Anterior cingulate cortex (tissue), 58 donors: ENCODE data around the gene TUSC2.

Experiments used
- DNase-seq, 58 donors: peaks; one replicate each; lab custom pipeline; 2025; lab: John Stamatoyannopoulos, UW

Gene TUSC2

DNA sequence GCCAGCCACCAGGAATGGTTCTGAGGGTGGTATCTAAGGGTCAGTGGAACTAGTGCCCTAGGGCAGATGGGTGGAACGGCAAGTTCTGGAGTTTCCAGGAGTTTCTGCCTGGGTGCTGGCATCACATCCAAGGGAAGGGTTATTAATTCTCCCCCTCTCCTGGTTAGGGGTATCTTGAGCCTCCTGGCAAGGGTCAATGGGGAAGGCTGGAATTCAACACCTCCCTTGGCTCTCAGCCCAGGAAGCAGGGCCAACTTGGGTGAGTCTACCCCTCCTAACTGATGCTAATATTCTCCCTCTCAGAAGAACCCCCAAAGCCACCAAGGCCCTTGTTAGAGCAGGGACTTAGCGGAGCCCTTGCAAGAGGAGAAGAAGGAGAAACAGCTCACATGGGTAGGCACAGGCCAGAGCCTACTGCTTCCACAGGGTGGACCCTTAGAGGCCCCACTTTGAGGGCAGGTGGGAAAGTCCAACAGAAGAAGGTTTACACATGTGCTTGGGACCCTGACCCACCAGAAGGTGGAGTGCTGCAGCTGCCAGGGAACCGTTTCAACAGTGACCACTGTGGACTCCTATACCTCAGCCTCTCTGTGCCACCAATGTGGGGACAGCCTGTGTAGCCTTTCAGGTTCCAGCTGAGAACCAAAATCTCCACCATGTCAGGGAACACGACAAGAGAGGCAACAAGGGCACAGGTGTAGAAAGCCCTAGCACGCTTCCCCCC, 28.0 kb upstream of the TUSC2 start:
- DNase-seq: no peak

DNA sequence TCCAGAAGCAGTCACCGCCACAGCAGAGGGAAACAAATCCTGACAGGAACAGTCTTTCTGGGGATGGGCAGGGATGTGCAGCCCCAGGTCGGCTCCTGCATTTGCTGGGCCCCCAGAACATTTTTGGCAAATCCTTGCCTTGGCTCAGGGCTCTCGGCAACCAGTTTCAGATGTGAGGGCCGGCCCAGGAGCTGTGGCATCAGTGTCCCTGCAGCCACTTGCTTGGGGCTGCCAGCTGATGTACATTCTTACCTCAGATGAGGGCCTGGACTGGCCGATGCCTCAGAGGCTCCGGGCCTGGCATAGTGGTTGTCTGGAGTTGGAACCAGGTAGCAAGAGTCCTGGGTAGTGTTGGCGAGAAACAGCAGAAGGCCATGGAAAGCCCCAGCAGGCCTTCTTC, 26.8 kb upstream of the TUSC2 start:
- no peak for DNase-seq

DNA sequence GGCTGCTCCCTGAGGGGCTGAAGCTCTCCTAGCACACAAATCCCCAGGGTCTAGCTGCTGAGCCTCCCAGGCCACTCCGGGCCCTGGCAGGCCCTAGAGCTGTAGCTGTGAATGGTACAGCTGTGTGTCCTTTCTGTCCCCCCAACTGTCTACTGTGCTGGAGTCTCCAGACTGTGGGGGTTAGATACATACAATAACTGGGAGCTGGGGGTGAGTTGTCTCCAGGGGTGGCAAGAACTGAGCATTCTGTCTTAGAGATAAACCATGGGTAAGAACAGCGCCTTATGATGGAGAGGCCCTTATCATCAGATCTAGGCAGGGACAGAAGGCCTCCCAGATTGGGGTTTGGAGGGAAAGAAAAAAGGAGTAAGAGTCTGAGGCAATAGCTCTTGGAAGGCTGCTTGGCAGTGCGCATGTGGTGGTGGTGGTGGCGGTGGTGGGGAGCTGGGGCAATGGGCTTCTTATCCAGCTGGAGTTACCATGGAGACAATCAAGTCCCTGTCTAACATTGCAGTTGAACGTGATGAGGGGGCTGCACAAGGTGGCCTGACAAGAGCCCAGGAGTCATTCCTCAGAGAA, 26.3 kb upstream of the TUSC2 start:
- DNase-seq: no peak

DNA sequence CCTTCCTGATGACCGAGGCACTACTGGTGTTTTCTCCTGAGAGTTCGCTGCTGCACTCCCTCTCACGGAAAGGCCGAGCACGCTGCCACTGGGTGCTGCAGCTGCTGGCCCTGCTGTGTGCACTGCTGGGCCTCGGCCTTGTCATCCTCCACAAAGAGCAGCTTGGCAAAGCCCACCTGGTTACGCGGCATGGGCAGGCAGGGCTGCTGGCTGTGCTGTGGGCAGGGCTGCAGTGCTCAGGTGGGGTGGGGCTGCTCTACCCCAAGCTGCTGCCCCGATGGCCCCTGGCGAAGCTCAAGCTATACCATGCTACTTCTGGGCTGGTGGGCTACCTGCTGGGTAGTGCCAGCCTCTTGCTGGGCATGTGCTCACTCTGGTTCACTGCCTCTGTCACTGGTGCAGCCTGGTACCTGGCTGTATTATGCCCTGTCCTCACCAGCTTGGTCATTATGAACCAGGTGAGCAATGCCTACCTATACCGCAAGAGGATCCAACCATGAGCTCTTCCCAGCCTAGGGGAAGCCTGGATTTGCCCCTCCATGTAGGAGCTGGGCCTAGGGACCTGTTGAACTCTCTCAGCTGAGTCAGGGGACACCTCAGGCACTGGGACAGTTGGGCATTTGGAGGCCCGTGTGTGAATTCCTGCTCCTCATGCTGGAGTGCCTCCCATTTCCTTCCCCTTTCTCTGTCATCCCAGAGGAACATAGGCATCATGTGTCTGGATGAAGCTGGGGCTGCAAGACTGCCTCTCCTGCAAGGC, 25.4 kb upstream of the TUSC2 start:
- DNase-seq: no peak

DNA sequence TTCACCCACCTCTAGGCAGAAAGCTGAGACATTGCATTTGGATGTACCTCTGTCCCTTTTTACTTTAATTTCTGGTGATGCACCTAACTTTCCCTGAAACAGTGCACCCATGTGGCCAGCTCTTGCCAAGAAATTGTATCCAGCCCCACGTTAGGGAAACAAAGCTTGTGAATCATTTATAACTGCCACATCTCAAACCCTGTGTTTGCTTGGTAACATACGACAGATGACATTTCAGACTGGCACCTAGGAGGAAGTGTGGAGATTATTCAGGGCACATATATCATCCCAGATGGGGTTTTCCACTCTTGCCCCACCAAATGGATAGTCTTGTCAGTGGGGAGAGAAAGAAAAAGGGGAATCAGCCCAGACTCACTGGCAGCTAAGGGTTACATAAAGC, 24.8 kb upstream of the TUSC2 start:
- DNase-seq: no peak

DNA sequence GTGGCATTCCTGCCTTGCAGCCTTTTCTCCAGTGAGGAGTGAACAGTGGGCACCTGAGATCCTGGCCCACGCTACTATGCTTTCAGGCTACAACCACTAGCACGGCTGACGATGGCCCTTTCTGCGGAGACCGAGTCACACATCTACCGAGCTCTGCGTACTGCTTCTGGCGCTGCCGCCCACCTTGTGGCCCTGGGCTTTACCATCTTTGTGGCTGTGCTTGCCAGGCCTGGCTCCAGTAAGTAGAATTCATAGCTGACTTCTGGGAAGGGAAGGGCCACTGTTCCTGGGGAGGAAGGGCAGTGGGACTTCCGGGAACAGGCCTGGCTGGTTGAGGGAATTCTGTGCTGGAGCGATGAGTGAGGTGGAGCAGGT, 23.3 kb upstream of the TUSC2 start:
- DNase-seq: peak in 1 of 58 donors; percentile 39

DNA sequence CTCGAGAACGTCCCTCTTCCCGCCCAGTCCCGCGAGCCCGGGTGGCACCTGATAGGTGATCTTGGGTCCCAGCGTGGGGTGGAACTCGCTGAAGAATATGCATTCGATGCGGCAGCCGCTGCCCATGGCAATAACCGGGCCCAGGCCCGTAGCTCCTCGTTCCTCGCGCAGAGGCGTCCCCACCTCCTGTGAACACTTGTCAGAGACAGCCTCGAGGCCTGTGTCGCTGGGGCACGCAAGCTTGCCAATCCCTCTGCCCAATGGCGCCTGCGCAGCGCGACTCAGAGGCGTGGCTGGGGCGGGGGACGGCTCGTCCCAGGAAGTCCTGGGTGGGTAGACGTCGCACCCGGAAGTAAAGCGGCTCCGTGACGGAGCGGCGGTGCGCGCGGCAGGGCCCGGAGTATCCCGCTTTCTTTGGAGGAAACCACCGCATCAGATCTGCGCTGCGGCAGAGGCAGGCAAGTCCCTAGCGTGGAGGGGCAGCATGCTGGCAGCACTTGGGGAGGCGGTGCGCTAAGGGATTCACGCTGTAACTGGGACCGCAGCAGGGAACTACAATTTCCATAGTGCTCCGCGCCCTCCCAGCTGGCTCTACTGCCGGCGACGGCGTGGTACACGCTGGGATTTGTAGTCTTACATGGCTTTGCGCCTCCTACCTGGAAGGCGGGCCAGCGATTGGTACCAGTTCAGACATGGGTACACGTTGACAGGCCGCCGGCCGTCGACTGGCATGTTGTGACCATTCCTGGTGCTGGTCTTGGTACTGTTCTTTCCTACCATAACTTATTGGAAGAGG, 22.7 kb upstream of the TUSC2 start, which contains the start of the genes CYB561D2 and NPRL2:
Gene CYB561D2 (plus strand): TSS at position 336 of the 796 bp plus-strand sequence. CDS start 572 bp downstream, outside the sequence.
Gene NPRL2 (minus strand): TSS at position 249 of the 796 bp plus-strand sequence. CDS start 123 bp downstream, at position 126.
- peak; percentile 89 to 99 (median 97) for DNase-seq

DNA sequence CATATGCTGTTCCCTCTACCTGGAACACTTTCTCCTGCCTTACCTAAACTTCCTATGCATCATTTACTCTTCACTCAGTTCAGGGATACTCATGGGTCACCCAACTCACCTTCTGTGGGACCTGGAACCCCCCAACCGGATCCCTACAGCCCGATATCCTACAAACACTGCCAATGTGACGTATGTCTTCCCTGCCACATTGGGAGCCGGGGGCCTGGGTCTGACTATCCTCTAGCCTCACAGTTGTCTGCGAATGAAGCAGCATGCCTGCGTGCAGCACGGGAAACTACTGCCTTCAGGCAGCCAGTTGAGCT, 22.1 kb upstream of the TUSC2 start:
- DNase-seq: peak in 1 of 58 donors; percentile 63

DNA sequence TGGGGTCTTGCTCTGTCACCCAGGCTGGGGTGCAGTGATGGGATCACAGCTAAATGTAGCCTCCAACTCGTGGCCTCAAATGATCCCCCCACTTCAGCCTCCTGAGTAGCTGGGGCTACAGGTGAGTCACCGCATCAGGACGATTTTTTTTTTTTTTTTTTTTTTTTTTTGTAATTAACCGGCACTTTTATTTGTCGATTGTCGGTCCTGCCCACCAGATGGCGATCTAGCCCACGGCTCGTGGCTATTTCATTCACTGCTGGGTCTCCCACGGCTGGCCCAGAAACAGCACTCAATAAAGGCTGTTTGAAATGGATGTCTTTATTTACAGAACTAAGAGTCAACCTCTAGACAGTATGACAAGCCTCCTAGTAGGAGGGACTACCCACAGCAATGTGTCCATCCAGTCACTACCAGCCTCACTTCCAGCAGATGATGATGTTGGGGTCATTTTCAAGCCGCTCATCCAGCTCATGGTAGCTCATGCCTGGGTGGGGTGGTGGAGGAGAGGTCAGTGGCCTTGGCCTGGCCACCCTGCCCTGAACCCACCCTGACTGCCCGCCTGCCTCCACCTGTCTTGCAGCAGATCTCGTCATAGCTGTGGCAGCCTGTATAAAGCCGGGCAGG, 19.3 kb upstream of the TUSC2 start:
- DNase-seq: peak in 50 of 58 donors; percentile 6 to 65 (median 35)

DNA sequence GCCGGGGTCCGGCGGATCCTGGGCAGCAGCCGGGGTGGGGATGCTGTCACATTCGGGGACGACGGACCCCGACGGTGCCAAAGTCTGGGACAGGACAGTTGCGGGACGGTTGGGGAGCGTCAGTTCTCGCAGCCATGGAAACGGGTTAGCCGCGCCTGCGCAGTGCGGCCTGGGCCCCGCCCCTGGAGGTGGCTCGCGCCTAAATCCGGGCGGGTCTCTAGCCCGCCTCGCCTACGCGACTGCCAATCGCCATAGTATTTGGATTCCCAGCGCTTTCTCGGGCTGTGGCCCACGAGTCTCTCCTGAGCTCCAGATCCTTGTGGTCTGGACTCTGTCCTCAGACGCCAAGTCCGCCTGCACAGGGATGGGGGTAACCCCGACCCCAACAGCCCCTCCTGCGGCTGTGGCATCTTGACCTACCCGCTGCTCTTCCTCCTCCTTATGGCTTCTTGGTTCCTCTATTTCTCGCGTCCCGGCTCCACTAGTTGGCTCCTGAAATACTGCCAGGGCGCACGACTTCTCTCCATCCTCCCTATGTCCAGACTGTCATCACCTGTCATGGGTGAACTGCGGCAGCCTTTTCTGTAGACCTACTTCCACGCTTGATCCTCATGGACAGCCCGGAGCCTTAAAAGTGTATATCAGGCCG, 17.7 kb upstream of the TUSC2 start, which contains the start of gene ZMYND10:
Gene ZMYND10 (minus strand): TSS at position 147 of the 649 bp plus-strand sequence. CDS start 153 bp downstream, outside the sequence.
- DNase-seq: peak in 30 of 58 donors; percentile 10 to 65 (median 28)

DNA sequence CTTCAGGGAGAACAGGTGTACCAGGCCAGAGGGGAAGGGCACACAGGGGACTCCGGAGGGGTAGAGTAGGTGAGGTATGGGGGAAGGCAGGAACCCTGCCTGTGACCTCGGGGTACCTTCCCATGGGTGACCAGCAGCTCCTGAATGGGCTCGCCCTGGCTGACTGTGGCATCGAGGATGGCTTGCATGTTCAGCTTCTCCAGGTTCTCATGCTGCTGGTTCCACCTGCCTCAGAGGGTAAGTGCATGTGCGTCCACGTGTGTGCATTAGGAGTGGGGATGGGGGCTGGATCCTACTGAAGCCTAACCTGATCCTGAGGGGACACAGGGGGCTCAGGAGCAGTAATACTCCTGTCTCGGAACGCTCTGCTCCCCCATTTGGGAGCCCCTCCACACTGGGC, 17.0 kb upstream of the TUSC2 start:
- DNase-seq: no peak

DNA sequence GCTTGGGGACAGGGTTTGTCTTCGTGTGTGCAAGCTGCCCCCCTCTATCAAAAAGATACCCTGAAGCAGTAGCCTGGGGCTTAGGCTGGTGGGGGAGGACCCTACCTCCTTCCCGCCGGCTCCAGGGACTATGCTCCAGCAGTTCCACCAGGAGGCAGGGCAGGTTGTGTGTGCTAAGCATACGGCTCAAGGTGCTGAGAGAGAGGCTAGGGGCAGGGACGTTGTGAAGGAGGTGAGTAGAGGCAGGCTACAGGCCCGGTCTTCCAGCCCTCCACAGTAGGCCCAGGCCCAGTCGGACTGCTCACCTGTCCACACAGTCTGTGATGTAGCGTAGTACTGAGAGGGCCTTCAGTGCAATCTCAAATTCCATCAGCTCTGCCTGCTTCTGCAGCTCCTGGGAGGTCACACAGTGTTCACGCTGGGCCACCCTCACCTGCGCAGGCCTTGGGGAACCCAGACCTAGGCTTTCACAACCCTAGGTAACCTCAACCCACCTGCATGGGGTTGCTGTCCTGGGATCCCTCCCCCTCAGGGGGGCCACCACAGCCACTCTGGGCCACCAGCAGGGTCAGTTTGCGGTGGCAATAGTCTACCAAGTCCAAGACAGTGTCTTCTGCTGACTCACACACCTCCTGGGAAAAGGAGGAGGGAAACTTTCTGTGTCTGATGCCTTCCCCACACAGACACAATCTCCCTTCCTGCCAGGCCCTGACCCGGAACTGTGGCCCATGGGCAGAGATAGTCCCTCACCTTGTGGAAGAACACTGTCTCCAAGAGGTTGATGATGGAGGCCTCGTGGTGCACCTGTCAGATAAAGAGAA, 15.0 kb upstream of the TUSC2 start:
- DNase-seq: no peak

DNA sequence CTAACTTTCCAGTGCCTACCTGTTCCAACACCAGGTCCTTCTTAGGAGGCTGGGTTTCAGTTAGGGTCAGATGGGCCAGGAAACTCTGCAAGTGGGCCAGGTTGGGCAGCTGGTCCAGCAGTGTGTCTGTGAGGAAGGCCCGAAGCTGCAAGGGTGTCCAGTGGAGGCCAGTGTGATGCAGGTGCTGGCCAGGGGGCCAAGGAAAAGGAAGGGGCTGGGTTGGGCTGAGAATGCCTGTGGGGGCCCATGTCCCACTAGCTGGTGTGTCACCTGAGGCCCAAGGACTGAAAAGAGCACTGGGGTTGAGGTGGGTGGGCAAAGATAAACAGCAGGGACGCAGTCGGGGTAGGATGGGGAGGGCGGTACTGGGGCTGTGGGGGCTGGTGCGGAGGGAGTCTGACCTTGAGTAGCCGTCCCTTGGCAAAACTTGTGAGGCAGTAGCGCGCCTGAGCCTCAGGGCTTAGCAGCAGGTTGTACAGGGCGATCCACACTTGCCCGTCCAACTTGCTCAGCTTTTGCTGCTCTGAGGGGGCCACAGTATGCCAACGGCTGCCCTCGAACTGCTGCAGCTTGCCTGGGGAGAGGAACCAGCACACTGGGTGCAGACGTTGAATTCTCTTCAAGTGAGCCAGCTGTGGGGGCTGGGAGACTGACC, 14.1 kb upstream of the TUSC2 start:
- DNase-seq: no peak

DNA sequence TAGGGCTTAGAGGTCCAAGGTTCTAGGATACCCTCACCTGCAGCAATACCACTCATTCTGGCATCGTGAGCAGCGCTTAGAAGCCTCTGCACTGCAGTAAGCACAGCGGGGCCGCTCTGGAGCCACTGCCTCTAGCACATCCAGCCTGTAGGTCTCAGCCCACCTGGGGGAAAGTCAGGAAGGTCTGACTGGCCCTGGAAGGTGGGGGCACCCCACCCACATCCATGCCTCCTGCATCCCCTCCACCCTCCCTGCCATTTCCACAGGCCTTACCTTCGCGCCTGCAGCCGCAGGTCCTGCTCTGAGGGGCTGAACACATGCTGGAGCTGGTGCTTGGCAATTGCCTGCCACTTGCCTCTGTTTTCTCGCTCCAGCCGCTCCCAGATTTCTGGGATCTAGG, 13.5 kb upstream of the TUSC2 start:
- DNase-seq: no peak

DNA sequence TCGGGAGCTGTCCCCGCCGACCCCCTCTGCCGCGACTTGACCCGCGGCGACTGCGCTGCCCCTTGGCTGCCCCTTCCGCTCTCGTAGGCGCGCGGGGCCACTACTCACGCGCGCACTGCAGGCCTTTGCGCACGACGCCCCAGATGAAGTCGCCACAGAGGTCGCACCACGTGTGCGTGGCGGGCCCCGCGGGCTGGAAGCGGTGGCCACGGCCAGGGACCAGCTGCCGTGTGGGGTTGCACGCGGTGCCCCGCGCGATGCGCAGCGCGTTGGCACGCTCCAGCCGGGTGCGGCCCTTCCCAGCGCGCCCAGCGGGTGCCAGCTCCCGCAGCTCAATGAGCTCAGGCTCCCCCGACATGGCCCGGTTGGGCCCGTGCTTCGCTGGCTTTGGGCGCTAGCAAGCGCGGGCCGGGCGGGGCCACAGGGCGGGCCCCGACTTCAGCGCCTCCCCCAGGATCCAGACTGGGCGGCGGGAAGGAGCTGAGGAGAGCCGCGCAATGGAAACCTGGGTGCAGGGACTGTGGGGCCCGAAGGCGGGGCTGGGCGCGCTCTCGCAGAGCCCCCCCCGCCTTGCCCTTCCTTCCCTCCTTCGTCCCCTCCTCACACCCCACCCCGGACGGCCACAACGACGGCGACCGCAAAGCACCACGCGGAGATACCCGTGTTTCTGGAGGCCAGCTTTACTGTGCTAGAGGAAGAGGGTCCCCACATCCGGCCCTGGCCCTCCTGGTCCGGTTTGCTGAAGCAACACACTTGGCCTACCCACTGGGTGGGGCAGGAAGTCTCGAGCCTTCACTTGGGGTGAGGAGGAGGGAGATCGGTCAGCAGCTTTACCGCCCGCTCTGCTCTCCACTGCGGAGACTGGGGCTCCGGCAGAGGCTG, 12.7 kb upstream of the TUSC2 start, which contains the start of gene RASSF1:
Gene RASSF1 (minus strand): TSS at position 389 of the 882 bp plus-strand sequence. CDS start 31 bp downstream, at position 358.
- peak in 3 of 58 donors; percentile 20 to 40 (median 35) for DNase-seq

DNA sequence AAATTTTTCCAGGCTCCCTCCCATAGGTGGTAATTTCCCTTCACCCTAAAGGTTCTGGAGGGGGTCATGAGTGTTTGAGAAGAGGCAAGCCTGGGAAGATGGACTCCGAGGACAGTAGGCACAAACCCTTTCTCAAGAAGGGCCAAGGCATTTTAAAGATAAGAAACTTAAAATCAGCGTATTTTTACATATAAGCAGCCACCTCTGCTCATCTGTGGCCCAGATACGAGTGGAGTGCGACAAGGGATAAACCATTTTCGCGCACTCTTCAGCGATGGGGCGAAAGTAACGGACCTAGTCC, 12.1 kb upstream of the TUSC2 start:
- DNase-seq: no peak

DNA sequence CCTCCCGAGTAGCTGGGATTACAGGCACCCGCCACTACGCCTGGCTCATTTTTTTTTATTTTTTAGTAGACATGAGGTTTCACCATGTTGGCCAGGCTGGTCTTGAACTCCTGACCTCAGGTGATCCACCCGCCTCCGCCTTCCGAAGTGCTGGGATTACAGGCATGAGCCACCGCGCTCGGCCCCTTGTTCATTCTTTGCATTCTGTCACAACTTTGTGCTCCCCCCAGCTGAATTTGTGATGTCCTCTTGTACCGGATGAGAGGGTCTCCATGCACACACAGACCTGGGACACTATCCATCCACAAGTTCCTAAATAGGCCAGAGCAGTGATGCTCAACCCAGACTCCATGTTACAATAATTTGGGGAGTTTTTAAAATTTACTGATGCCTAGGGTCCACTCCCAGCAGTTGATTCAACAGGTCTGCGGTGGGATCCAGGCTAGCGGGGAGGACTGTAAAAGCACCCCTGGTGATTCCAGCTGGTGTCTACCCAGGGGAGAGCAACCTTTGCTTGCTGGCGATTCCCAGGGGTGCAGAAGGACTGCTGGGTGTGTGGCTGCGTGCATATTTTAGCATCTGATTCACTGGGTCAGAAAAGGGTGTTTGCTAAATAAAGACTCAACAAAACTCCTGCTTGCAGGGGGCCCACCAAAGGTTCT, 11.6 kb upstream of the TUSC2 start:
- no peak for DNase-seq
